Activated T-cell treated with anti-CD3 and anti-CD28 coated beads, Interleukin-2, amount 50 U/mL, for 24 hours (primary cell): ENCODE data around the gene TLR2.
A peak's percentile ranks its signal among the peaks of the same experiment; 100 is the strongest.

Experiments used
- DNase-seq: peaks from one replicate; pipeline ENCODE4 v3.0.0-alpha.2; 2020
- H3K27ac Mint-ChIP-seq: 2 replicates; pipeline ENCODE4 v1.8.0; 2020; ENCODE audit warnings: mild to moderate bottlenecking, mixed read lengths
- H3K27me3 Mint-ChIP-seq: 2 replicates; pipeline ENCODE4 v1.8.0; 2020; ENCODE audit warnings: mixed read lengths
- H3K36me3 Mint-ChIP-seq: 2 replicates; pipeline ENCODE4 v1.8.0; 2020; ENCODE audit warnings: low read depth, mixed read lengths
- H3K4me1 Mint-ChIP-seq: 2 replicates; pipeline ENCODE4 v1.8.0; 2020; ENCODE audit warnings: low read depth, mixed read lengths
- H3K4me3 Mint-ChIP-seq: 2 replicates; pipeline ENCODE4 v1.8.0; 2020; ENCODE audit warnings: mild to moderate bottlenecking, moderate library complexity, mixed read lengths
- H3K9me3 Mint-ChIP-seq: 2 replicates; pipeline ENCODE4 v1.8.0; 2020; ENCODE audit warnings: mixed read lengths

Gene TLR2, protein sequence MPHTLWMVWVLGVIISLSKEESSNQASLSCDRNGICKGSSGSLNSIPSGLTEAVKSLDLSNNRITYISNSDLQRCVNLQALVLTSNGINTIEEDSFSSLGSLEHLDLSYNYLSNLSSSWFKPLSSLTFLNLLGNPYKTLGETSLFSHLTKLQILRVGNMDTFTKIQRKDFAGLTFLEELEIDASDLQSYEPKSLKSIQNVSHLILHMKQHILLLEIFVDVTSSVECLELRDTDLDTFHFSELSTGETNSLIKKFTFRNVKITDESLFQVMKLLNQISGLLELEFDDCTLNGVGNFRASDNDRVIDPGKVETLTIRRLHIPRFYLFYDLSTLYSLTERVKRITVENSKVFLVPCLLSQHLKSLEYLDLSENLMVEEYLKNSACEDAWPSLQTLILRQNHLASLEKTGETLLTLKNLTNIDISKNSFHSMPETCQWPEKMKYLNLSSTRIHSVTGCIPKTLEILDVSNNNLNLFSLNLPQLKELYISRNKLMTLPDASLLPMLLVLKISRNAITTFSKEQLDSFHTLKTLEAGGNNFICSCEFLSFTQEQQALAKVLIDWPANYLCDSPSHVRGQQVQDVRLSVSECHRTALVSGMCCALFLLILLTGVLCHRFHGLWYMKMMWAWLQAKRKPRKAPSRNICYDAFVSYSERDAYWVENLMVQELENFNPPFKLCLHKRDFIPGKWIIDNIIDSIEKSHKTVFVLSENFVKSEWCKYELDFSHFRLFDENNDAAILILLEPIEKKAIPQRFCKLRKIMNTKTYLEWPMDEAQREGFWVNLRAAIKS

GRCh38 chr4:153684182-153684970 lies at the start of gene TLR2:
TSS of gene TLR2 (plus strand) at chr4:153684280. CDS start at chr4:153702908, 18,628 bp downstream.
- Mint-ChIP-seq H3K27ac (no peak within 1 kb of the TSS), H3K4me3 (peak within 1 kb of the TSS; percentile 73), H3K36me3 (peaks cover 16% of the 10 kb centered on the region), H3K4me1 (peaks cover 13% of the 10 kb centered on the region), H3K9me3 (peaks cover 20% of the 10 kb centered on the region), H3K27me3 (peaks cover 35% of the 10 kb centered on the region)
- DNase-seq = peak; percentile 77

- peaks cover 83% of the 10 kb centered on the region for H3K36me3 Mint-ChIP-seq
- H3K4me3 Mint-ChIP-seq = no peak overlapping the region
- H3K9me3 Mint-ChIP-seq = no peaks in the 10 kb centered on the region
- H3K27ac Mint-ChIP-seq = peak overlapping the region; percentile 71
- no peak for DNase-seq
- no peaks in the 10 kb centered on the region for H3K27me3 Mint-ChIP-seq
- no peaks in the 10 kb centered on the region for H3K4me1 Mint-ChIP-seq
These were observed 49.2 kb upstream of the TLR2 start for GRCh38 chr4:153634738-153635353.

DNA sequence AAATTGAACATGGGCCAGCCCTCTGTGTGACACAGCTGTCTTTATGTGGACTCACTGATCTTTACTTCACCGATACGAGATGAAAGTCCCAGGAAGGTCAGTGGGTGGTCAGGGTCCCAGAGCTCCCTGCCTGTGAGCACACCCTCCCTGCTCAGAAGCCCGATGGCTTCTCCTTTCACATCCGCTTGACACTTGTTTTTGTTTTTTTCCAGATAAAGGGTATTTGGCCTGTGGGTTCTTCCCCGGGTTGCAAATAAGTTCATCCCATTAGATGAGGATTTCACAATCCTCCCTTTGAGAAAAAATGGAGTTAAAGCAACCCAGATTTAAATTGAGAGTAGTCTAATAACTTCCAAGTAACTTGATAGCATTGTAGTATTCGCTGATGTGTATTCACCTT lies 48.2 kb upstream of the TLR2 start:
- Mint-ChIP-seq H3K4me1 (no peaks in the 10 kb centered on the region), H3K4me3 (no peak overlapping the region), H3K27ac (peak overlapping the region; percentile 38), H3K9me3 (no peaks in the 10 kb centered on the region), H3K27me3 (no peaks in the 10 kb centered on the region), H3K36me3 (peaks cover 73% of the 10 kb centered on the region)
- no peak for DNase-seq

GRCh38 chr4:153637201-153637600 lies 46.9 kb upstream of the TLR2 start:
- H3K27ac Mint-ChIP-seq = peak overlapping the region; percentile 10
- no peak overlapping the region for H3K4me3 Mint-ChIP-seq
- H3K36me3 Mint-ChIP-seq = peaks cover 60% of the 10 kb centered on the region
- no peaks in the 10 kb centered on the region for H3K27me3 Mint-ChIP-seq
- H3K9me3 Mint-ChIP-seq = no peaks in the 10 kb centered on the region
- DNase-seq = no peak
- peaks cover 12% of the 10 kb centered on the region for H3K4me1 Mint-ChIP-seq

GRCh38 chr4:153638011-153638410 lies 46.1 kb upstream of the TLR2 start:
- H3K36me3 Mint-ChIP-seq = peaks cover 52% of the 10 kb centered on the region
- H3K4me3 Mint-ChIP-seq = no peak overlapping the region
- peak overlapping the region; percentile 28 for H3K27ac Mint-ChIP-seq

GRCh38 chr4:153638999-153639398 lies 45.1 kb upstream of the TLR2 start:
- H3K27ac Mint-ChIP-seq = peak overlapping the region; percentile 53
- H3K4me3 Mint-ChIP-seq = no peak overlapping the region
- H3K36me3 Mint-ChIP-seq = peaks cover 43% of the 10 kb centered on the region
- no peaks in the 10 kb centered on the region for H3K9me3 Mint-ChIP-seq
- peaks cover 18% of the 10 kb centered on the region for H3K4me1 Mint-ChIP-seq
- H3K27me3 Mint-ChIP-seq = no peaks in the 10 kb centered on the region
- DNase-seq = no peak

More at GRCh38 chr4:153638011-153638410, 46.1 kb upstream of the TLR2 start:
- DNase-seq = no peak
- Mint-ChIP-seq H3K27me3 (no peaks in the 10 kb centered on the region), H3K4me1 (peaks cover 13% of the 10 kb centered on the region), H3K9me3 (no peaks in the 10 kb centered on the region)

GRCh38 chr4:153639833-153640802 lies 44.0 kb upstream of the TLR2 start:
- H3K36me3 Mint-ChIP-seq = peaks cover 33% of the 10 kb centered on the region
- no peaks in the 10 kb centered on the region for H3K27me3 Mint-ChIP-seq
- no peak for DNase-seq
- H3K4me3 Mint-ChIP-seq = no peak overlapping the region
- peak overlapping the region; percentile 48 for H3K27ac Mint-ChIP-seq
- H3K9me3 Mint-ChIP-seq = peaks cover under 1% of the 10 kb centered on the region
- H3K4me1 Mint-ChIP-seq = peaks cover 18% of the 10 kb centered on the region

DNA sequence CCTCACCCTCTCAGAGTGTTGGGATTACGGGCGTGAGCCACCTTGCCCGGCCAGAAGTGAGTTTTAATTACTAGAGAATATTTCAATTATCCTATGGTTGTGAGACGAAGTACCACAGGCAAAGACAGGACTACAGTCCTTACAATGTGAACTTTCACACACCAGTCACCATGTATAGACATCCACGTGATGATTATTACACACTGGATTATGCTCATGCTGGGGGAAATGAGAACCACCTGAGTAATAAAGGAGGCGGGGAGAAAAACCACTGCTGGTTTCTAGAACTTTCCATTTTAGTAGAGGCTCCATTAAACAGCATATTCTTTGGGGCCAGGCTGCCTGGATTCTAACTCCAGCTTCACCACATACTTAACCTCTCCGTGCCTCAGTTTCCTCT lies 42.5 kb upstream of the TLR2 start:
- no peak overlapping the region for H3K27ac Mint-ChIP-seq
- no peak for DNase-seq
- peaks cover 19% of the 10 kb centered on the region for H3K36me3 Mint-ChIP-seq
- H3K27me3 Mint-ChIP-seq = no peaks in the 10 kb centered on the region
- peaks cover 3% of the 10 kb centered on the region for H3K9me3 Mint-ChIP-seq
- H3K4me1 Mint-ChIP-seq = peaks cover 18% of the 10 kb centered on the region
- no peak overlapping the region for H3K4me3 Mint-ChIP-seq

- no peak overlapping the region for H3K27ac Mint-ChIP-seq
- peaks cover 26% of the 10 kb centered on the region for H3K4me1 Mint-ChIP-seq
- no peak for DNase-seq
- peaks cover 3% of the 10 kb centered on the region for H3K9me3 Mint-ChIP-seq
- no peaks in the 10 kb centered on the region for H3K27me3 Mint-ChIP-seq
- no peak overlapping the region for H3K4me3 Mint-ChIP-seq
- no peaks in the 10 kb centered on the region for H3K36me3 Mint-ChIP-seq
These were observed 40.4 kb upstream of the TLR2 start for GRCh38 chr4:153643406-153644383.

- Mint-ChIP-seq H3K4me3 (no peak overlapping the region), H3K9me3 (peaks cover 3% of the 10 kb centered on the region), H3K36me3 (no peaks in the 10 kb centered on the region), H3K27ac (no peak overlapping the region), H3K4me1 (peaks cover 34% of the 10 kb centered on the region), H3K27me3 (no peaks in the 10 kb centered on the region)
- no peak for DNase-seq
These were observed 38.9 kb upstream of the TLR2 start for GRCh38 chr4:153645183-153645582.

GRCh38 chr4:153646261-153646660 lies 37.8 kb upstream of the TLR2 start:
- Mint-ChIP-seq H3K27me3 (no peaks in the 10 kb centered on the region), H3K36me3 (no peaks in the 10 kb centered on the region), H3K27ac (no peak overlapping the region), H3K4me3 (no peak overlapping the region), H3K4me1 (peaks cover 41% of the 10 kb centered on the region), H3K9me3 (peaks cover 3% of the 10 kb centered on the region)
- no peak for DNase-seq

DNA sequence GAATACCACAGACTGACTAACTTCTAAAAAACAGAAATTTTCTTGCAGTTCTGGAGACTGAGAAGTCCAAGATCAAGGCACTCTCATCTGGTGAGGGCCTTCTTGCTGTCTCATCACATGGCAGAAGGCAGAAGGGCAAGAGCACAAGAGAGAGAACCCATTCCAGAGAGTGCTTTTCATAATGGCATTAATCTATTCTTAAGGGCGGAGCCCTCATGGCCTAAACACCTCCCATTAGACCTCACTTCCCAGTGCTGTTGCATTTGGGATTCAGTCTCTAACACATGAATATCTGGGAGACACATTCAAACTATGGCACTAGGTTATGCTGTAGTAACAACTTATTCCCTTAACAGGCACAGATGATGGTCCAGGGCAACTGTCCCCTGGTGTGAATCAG lies 37.1 kb upstream of the TLR2 start:
- Mint-ChIP-seq H3K4me1 (peaks cover 41% of the 10 kb centered on the region), H3K36me3 (no peaks in the 10 kb centered on the region), H3K4me3 (no peak overlapping the region), H3K27me3 (no peaks in the 10 kb centered on the region), H3K9me3 (peaks cover 3% of the 10 kb centered on the region), H3K27ac (no peak overlapping the region)
- DNase-seq = no peak
